Activated T-cell treated with anti-CD3 and anti-CD28 coated beads, Interleukin-2, amount 50 U/mL, for 48 hours (primary cell): Measurements from ENCODE around the gene TGFB1I1.
"Not testable (repeated sequence)": the region's sequence is repeated elsewhere in the genome, so short reads cannot be mapped to it uniquely, and the experiment has no call there.

ENCODE experiments used
- DNase-seq, 2 experiments: peaks; one replicate each; pipeline ENCODE4 v3.0.0-alpha.2; 2020

Gene TGFB1I1

DNA sequence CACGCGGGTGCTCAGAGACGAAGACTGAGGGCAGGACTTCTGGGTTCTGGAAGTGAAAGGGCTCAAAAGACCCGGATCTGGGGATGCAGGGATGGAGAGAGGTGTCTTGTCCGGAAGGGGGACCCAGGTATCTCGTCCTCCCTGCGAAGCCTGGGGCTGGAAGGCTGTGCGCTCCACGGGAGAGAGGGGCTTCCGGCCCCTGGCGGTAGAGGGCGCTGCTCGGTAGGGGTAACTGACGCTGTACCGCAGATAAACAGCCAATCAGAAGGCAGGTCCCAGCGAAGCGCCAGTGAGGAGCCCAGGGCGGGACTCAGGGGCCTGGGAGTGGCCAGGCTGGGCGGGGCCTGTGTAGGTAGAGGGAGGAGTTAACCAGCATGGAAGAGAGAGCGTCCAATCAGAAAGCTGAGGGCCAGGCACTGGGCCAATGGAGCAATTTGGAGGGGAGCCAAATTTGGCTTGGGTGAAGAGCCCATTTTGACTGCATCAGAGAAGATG lies 804 bp downstream of the TGFB1I1 start:
- peak; percentile 75 to 78 for DNase-seq

DNA sequence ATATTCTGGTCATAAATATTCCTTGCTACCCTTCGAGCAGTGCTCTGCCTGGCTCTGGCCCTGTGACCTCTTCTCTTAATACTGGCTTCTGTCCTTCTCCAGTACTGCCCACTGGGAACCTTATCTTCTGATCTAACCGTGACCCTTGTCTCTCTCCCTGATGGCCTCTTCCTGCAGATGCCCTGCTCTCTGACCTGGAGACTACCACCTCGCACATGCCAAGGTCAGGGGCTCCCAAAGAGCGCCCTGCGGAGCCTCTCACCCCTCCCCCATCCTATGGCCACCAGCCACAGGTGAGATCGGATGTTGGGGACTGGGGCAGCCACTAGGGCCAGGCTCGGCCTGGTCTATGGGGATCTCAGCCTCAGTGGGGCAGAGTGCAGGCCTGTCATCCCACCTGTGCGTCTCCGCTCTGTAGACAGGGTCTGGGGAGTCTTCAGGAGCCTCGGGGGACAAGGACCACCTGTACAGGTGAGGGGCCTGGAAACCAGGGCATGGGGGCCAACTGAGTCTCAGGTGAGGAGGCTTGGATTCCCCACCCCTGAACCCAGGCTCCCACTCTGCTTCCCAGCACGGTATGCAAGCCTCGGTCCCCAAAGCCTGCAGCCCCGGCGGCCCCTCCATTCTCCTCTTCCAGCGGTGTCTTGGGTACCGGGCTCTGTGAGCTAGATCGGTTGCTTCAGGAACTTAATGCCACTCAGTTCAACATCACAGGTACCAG lies 1.5 kb downstream of the TGFB1I1 start:
- no peak for DNase-seq

DNA sequence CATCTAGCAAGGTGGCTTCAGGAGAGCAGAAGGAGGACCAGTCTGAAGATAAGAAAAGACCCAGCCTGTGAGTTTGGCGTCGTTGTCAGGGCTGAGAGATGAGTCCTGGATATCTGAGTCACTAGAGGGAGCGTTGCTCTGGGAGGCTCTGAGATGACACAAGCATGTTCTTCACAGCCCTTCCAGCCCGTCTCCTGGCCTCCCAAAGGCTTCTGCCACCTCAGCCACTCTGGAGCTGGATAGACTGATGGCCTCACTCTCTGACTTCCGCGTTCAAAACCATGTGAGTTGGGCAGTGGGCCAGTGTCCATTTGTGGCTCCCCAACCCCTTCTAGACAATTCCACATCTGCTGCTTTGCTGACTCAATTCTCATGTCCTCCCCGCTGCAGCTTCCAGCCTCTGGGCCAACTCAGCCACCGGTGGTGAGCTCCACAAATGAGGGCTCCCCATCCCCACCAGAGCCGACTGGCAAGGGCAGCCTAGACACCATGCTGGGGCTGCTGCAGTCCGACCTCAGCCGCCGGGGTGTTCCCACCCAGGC lies 2.3 kb downstream of the TGFB1I1 start:
- DNase-seq, result no peak

DNA sequence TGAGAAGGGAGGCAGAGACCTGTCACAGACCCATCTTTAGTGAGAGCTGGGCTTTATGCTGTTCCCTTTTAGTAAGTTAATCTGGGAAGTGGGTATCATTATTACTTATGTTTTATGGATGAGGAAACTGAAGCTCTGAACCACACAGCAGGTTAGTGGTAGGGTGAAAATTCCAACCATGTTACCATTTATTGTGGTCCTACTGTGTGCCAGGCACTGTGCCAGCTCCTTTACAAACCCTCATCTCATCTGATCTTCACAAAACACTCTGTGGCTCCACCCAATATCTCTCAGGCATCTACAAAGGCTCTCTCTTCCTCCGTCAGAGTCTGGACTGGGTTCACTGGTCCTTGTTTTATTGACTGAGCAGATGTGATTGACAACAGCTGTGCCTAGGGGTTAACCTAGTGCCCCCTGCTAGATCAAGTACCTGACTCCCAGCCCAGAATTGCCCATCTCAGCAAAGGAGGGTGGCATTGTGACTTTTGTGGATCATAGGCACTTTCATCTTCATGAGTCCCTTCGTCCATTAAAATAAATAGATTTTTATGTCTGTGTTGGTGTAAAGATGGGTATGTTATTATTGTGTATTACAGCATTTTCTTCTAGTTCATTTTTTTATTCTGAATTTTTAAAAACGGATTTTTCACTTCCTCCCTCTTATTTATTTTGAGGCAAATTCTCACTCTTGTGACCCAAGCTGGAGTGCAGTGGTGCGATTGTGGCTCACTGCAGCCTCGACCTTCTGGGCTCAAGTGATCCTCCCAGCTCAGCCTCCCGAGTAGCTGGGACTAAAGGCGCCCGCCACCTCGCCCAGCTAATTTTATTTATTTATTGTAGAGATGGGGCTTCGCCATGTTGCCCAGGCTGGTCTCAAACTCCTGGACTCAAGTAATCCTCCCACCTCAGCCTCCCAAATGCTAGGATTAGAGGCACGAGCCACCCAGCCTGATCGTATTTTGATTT lies 3.1 kb downstream of the TGFB1I1 start:
- no peak for DNase-seq

DNA sequence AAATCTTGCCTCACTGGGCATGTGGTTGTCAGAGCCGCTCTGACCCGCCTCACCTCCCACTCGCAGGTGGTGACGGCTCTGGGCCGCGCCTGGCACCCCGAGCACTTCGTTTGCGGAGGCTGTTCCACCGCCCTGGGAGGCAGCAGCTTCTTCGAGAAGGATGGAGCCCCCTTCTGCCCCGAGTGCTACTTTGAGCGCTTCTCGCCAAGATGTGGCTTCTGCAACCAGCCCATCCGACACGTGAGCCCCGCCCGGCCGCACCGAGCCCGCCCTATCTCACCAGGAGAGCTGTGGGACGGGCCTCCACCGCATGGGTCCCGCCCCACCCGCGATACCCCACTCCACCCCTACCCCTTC lies 4.0 kb downstream of the TGFB1I1 start:
- no peak for DNase-seq

DNA sequence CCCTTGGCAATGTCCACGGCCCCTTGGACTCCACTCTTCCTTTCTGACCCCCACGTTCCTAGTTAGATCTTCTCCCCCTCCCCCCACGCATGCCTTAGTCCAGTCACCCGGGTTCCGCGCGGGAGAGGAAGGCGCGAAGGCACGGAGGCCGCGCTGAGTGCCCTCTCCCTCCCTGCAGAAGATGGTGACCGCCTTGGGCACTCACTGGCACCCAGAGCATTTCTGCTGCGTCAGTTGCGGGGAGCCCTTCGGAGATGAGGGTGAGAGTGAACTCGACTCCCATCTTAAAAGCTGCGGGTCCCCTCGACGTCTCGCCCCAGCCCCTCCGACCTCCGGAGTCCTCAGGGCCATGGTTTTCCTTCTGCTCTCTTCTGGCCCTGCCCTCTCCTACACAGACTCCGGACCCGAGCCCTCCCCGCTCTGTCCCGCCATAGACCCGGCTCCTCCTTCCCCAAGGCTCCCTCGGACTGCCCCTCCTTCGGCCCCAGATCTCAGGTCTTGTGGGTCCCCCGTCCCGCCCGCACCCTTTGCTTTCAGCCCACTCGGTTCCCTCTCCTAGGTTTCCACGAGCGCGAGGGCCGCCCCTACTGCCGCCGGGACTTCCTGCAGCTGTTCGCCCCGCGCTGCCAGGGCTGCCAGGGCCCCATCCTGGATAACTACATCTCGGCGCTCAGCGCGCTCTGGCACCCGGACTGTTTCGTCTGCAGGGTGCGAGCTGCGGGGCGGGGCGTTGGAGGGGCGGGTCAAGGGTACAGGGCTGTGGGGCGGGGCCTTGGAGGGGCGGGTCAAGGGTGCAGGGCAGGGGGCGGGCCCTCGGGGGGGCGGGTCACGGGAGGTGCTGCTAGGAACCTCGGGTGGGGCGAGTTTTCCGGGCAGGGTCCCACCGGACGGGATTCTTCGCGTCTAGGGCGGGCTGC lies 4.6 kb downstream of the TGFB1I1 start:
- peak; percentile 90 for DNase-seq

DNA sequence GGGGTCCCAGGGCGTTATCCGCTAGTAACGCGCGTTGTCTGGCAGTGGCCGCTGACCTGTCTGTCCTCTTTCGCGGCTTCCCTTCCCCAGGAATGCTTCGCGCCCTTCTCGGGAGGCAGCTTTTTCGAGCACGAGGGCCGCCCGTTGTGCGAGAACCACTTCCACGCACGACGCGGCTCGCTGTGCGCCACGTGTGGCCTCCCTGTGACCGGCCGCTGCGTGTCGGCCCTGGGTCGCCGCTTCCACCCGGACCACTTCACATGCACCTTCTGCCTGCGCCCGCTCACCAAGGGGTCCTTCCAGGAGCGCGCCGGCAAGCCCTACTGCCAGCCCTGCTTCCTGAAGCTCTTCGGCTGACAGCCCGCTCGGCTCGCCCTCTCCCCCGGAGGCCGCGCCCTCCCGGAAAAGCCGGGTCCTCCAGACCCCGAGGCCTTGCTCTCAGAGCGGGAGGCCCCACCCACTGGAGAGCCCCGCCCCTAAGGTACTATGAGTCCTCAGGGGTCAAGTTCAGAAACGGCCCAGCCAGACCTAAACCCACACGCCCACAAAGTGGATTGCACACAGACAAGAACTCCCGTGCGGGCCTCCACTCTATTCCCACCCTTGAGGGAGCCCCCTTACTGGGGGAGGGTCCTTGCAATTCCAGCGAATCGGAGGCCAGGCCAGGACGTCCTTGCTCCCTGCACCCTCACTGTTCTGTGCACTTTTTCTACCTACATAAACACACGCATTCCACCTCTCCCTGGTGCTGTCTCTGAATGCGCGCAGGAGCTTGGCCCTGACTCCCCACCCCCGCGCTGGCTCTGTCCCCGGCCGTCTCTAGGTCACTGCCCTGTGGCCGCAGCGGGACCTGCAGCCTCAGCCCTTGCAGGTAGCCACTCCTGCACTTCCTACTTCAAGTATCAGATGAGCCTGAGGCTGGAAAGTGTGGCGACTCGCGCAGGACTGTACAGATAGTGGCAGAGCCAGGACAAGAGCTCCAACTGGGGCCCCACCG lies 5.6 kb downstream of the TGFB1I1 start:
- peak; percentile 57 to 58 for DNase-seq

DNA sequence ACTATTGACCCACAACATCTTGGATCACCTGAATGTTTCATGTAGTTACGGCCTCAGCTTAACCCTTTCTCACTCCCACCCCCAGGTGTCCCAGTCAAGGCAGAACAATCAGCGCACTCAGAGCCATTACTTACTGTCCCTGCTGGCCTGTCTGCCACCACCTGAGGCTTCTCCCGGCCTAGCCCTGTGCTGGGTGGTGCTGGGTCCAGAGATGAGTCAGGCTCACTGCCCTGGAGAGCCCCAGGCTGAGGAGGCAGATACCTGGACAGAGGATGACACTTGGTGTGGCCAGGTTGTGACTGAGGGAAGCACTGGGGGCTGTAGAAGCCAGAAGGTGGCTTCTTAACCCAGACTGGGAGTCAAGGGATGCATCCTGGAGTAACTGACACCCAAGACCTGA lies 7.0 kb downstream of the TGFB1I1 start:
- DNase-seq, result no peak

DNA sequence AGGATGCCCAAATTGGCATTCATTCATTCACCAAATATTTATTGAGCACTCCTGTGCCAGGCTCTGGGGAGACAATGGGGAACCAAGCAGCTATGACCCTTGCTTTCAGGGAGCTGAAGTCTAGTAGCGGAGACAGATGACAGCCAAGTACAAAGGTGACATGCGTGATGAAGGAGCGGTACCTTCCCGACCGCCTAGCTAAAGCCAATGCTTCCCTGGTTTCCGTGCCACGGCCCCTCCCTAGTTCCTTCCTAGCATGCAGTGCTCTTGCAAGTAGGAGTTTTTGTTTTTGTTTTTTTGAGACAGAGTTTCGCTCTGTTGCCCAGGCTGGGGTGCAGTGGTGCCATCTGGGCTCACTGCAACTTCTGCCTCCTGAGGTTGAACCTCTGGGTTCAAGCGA lies 7.8 kb downstream of the TGFB1I1 start:
- DNase-seq, result no peak

DNA sequence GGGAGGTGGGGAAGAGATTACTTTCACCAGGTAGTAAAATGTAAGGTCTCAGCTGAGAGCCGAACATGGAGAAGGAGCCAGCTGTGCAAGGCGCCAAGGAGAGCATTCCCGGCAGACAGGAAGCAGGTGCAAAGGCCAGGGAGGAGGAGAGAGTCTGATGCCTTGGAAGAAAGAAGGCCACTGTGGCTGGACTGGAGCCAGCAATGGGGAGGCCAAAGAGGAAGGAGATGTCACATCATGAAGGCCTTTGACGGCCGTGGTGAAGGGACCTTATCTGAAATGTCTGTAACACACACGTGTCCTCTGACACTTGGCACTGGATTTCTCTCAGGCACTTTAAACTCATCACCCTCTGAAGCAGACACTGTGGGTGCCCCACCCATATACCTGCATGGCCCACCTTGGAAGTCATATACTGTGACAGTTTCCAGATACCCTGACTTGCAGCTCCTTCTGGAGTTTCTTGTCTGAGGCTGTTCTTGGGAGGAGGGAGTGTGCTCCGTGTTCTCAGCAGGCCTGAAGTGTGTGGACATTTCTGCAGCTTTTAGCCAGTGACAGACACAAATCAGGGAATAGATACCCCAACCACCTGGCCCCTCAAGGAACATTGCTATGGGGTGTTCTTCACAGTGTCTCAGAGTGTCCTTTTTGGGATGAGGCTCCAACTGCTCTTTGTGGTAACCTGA lies 9.0 kb downstream of the TGFB1I1 start:
- no peak for DNase-seq

DNA sequence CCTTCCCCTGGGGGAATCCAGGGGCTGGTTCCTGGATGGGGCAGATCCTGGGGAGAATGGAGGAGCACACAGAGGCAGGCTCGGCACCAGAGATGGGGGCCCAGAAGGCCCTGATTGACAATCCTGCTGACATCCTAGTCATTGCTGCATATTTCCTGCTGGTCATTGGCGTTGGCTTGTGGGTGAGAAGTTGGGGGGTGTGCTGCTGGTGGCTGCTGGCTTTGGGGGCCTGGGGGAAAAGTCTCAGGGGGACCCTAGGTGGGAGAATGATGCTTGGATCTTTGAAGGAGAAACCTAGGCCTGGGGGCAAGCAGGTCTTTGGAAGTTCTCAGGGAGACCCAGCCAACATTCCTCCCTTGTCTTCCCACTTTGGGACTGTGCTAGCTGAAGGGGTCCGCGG lies 11.1 kb downstream of the TGFB1I1 start, which contains the start of gene SLC5A2:
Gene SLC5A2 (plus strand): TSS at position 43 of the 400 bp plus-strand sequence. CDS start 14 bp downstream, at position 57.
- no peak for DNase-seq

DNA sequence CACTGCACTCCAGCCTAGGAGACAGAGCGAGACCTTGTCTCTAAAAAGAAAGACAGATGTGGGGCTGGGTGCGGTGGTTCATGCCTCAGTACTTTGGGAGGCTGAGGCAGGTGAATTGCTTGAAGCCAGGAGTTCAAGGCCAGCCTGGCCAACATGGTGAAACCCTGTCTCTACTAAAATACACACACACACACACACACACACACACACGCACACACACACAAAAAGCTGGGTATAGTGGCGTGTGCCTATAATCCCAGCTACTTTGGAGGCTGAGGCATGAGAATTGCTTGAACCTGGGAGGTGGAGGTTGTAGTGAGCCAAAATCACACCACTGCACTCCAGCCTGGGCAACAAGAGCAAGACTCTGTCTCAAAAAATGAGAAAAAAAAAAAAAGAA lies 12.1 kb downstream of the TGFB1I1 start:
- not testable (repeated sequence) for DNase-seq

DNA sequence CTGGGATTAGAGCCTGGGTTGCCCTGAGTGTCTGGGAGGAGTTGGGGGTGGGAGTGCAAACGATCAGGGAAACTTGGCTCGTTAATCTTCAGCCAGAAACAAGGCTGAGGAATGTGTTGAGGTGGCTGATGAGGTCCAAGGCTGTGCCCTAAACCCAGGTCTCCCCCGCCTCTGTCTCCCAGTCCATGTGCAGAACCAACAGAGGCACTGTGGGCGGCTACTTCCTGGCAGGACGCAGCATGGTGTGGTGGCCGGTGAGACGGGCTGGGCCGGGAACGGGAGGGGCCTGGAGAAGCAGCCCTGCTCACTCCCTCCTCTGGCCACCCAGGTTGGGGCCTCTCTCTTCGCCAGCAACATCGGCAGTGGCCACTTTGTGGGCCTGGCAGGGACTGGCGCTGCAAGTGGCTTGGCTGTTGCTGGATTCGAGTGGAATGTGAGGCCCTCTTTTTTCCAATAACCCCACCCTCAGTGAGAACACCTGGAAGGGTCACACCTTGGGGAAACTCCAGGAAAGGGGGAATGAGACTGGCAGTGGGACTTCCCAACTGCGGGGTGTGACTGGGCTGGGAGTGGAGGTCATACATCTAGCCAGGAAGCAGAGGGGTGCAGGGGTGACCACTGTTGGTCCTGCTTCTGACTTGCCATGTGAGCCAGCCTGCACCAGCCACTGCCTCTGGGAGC lies 12.7 kb downstream of the TGFB1I1 start:
- no peak for DNase-seq

DNA sequence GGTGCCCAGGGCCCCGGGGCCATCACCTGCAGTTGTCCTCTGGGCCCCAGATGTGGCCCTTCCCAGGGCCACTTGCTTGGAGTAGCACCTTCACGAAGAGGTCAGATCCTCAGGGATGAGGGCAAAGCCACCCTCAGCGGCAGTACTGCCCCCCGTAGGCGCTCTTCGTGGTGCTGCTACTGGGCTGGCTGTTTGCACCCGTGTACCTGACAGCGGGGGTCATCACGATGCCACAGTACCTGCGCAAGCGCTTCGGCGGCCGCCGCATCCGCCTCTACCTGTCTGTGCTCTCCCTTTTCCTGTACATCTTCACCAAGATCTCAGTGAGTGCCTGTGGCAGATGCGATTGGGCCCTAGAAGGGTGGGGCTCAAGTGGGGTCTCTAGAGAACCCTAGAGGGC lies 13.6 kb downstream of the TGFB1I1 start:
- DNase-seq, result no peak

DNA sequence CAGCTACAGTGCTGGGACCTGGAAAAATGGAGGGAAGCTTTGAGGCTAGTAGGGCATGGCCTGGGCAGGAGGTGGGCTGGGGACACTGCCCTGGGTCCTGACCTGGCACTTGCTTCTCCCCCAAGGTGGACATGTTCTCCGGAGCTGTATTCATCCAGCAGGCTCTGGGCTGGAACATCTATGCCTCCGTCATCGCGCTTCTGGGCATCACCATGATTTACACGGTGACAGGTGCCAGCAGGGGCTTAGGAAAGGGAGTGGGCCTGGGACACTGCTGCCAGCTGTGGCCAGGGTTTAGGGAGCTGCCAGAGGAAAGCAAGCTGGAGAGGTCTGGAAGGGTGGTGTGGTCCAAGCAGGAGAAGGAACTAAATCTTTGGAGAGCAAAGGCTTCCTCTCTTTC lies 14.1 kb downstream of the TGFB1I1 start:
- no peak for DNase-seq

DNA sequence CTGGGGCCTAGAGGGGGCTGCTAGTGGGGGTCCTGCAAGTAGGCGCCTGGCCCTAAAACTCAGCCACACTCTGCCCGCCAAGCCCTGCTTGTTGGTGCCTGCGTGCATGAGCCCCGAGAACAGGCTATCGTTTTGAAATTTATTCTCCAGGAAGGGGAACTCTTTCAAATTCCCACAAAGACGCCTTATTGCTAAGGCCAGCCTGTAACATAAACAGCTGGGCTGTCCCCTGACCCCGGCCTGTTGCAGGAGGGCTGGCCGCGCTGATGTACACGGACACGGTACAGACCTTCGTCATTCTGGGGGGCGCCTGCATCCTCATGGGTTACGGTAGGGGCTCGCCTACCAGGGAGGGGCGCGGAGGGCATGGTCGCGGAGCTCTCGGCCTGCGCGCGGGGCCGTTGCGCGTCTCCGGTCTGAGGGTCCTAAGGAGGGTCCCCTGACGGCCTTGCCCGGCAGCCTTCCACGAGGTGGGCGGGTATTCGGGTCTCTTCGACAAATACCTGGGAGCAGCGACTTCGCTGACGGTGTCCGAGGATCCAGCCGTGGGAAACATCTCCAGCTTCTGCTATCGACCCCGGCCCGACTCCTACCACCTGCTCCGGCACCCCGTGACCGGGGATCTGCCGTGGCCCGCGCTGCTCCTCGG lies 15.2 kb downstream of the TGFB1I1 start:
- no peak for DNase-seq

DNA sequence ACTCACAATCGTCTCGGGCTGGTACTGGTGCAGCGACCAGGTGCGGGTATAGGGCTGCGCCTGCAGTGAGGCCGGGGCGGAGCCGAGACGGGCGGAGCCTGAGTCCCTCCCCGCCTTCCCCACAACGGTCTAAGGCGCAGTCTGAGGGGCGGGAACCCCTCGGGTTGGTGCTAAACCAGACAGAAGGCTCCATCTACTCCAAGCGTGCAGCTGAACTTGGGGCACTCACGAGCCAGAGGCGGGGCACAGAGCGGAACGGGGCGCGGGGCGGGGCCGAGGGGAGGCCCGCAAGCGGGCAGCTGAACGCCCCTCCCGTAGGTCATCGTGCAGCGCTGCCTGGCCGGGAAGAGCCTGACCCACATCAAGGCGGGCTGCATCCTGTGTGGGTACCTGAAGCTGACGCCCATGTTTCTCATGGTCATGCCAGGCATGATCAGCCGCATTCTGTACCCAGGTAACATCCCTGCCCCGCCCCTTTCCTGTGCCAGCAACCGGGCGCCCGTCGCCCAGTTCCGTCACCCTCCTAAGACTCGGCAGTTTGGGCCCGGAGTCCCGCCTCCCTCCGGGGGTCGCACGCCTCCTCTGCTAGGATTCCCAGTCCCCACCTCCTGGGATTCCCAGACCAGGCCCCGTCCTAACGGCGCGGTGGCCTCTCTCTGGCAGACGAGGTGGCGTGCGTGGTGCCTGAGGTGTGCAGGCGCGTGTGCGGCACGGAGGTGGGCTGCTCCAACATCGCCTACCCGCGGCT lies 15.9 kb downstream of the TGFB1I1 start:
- peak; percentile 69 to 76 for DNase-seq

DNA sequence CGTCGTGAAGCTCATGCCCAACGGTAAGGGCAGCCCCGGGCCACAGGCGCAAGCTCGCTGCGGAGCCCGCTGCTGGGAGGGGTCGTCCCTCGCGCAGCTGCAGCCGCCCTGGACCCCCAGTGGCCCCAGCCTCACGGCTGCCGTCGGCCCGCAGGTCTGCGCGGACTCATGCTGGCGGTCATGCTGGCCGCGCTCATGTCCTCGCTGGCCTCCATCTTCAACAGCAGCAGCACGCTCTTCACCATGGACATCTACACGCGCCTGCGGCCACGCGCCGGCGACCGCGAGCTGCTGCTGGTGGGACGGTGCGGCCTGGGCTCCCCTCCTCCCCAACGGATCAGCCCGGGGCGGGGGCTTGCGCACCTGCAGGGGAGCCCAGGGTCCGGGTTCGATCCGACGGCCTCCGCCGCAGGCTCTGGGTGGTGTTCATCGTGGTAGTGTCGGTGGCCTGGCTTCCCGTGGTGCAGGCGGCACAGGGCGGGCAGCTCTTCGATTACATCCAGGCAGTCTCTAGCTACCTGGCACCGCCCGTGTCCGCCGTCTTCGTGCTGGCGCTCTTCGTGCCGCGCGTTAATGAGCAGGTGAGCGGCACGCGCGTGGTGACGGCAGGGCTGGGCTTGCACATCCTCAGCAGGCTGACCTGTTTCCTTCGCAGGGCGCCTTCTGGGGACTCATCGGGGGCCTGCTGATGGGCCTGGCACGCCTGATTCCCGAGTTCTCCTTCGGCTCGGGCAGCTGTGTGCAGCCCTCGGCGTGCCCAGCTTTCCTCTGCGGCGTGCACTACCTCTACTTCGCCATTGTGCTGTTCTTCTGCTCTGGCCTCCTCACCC lies 16.7 kb downstream of the TGFB1I1 start:
- no peak for DNase-seq
